Neuron (in vitro differentiated cells): Measurements from ENCODE around the gene SPIB.

Experiments
- H2AFZ ChIP-seq: one replicate; pipeline ENCODE4 v1.6.1; 2013; ENCODE audit warnings: low read depth, mild to moderate bottlenecking, inconsistent platforms, low read length, moderate library complexity
- H3K27me3 ChIP-seq: one replicate; pipeline ENCODE4 v1.6.1; 2013; ENCODE audit warnings: low read length; ENCODE audit not compliant: insufficient read depth
- H3K36me3 ChIP-seq: one replicate; pipeline ENCODE4 v1.6.1; 2013; ENCODE audit warnings: low read length; ENCODE audit not compliant: insufficient read depth
- H3K4me1 ChIP-seq: one replicate; pipeline ENCODE4 v1.6.1; 2013; ENCODE audit warnings: low read length; ENCODE audit not compliant: insufficient read depth
- H3K4me3 ChIP-seq: 2 replicates; pipeline ENCODE4 v1.5.1; 2013; ENCODE audit warnings: mild to moderate bottlenecking, low read length, moderate library complexity
- H3K9me3 ChIP-seq: one replicate; pipeline ENCODE4 v1.6.1; 2013; ENCODE audit warnings: low read length

The SPIB gene

GRCh38 chr19:50478901-50479715 lies 60.4 kb downstream of the SPIB start:
- peaks cover 5% of the 10 kb centered on the region for H3K4me1 ChIP-seq
- H3K4me3 ChIP-seq, result no peak overlapping the region
- no peaks in the 10 kb centered on the region for H3K27me3 ChIP-seq
- H3K36me3 ChIP-seq, result peaks cover 12% of the 10 kb centered on the region
- H2AFZ ChIP-seq, result no peak overlapping the region
- peaks cover 23% of the 10 kb centered on the region for H3K9me3 ChIP-seq

- Histone ChIP-seq H3K27me3 (no peaks in the 10 kb centered on the region), H3K9me3 (peaks cover 25% of the 10 kb centered on the region), H2AFZ (no peak overlapping the region), H3K36me3 (peaks cover 12% of the 10 kb centered on the region), H3K4me1 (peaks cover 5% of the 10 kb centered on the region), H3K4me3 (no peak overlapping the region)
Measured at GRCh38 chr19:50479761-50480251, 61.1 kb downstream of the SPIB start.

- no peak overlapping the region for H3K4me3 ChIP-seq
- peaks cover 26% of the 10 kb centered on the region for H3K9me3 ChIP-seq
- no peak overlapping the region for H2AFZ ChIP-seq
- peaks cover 5% of the 10 kb centered on the region for H3K4me1 ChIP-seq
- no peaks in the 10 kb centered on the region for H3K27me3 ChIP-seq
- peaks cover 12% of the 10 kb centered on the region for H3K36me3 ChIP-seq
Measured at GRCh38 chr19:50480281-50481111, 61.8 kb downstream of the SPIB start.
